Endodermal cell (in vitro differentiated cells): ENCODE measurements around the gene BTRC. TPM values are rescaled to one million over a fixed set of nuclear protein-coding genes. Genes with fewer than 3 reads are reported as not detected.

Source experiments
- DNase-seq: peaks from one replicate; pipeline ENCODE4 v3.0.0-alpha.2; 2017
- H3K27ac ChIP-seq: 2 replicates; pipeline ENCODE4 v1.5.1; 2013; ENCODE audit warnings: mild to moderate bottlenecking, low read depth, low read length, moderate library complexity
- H3K27me3 ChIP-seq: 2 replicates; pipeline ENCODE4 v1.6.1; 2013; ENCODE audit warnings: mild to moderate bottlenecking, low read length, moderate library complexity; ENCODE audit not compliant: insufficient read depth, control insufficient read depth, poor library complexity, severe bottlenecking
- H3K36me3 ChIP-seq: 2 replicates; pipeline ENCODE4 v1.7.0; 2013; ENCODE audit warnings: mild to moderate bottlenecking, low read length, moderate library complexity; ENCODE audit not compliant: control insufficient read depth, insufficient read depth
- H3K4me1 ChIP-seq: one replicate; pipeline ENCODE4 v1.7.0; 2013; ENCODE audit warnings: low read length; ENCODE audit not compliant: control insufficient read depth, insufficient read depth
- H3K4me3 ChIP-seq: 2 replicates; pipeline ENCODE4 v1.5.1; 2013; ENCODE audit warnings: mild to moderate bottlenecking, low read length, moderate library complexity
- H3K9ac ChIP-seq: 2 replicates; pipeline ENCODE4 v1.6.1; 2013; ENCODE audit warnings: mild to moderate bottlenecking, low read length, moderate library complexity; ENCODE audit not compliant: poor library complexity, severe bottlenecking; ENCODE audit errors: extremely low read depth
- H3K9me3 ChIP-seq: 2 replicates; pipeline ENCODE4 v1.6.1; 2013; ENCODE audit warnings: mild to moderate bottlenecking, low read length, moderate library complexity; ENCODE audit not compliant: control insufficient read depth
- H3K27ac Mint-ChIP-seq: 2 replicates; pipeline ENCODE4 v1.8.0; 2020; ENCODE audit warnings: mixed read lengths
- H3K27me3 Mint-ChIP-seq: 2 replicates; pipeline ENCODE4 v1.8.0; 2021; ENCODE audit warnings: mild to moderate bottlenecking, mixed read lengths; ENCODE audit not compliant: insufficient read depth
- H3K36me3 Mint-ChIP-seq: 2 replicates; pipeline ENCODE4 v1.8.0; 2020; ENCODE audit warnings: low read depth, mixed read lengths
- H3K4me1 Mint-ChIP-seq: 2 replicates; pipeline ENCODE4 v1.8.0; 2020; ENCODE audit warnings: mixed read lengths
- H3K4me3 Mint-ChIP-seq: 2 replicates; pipeline ENCODE4 v1.8.0; 2020; ENCODE audit warnings: mild to moderate bottlenecking, moderate library complexity, mixed read lengths
- H3K9me3 Mint-ChIP-seq: 2 replicates; pipeline ENCODE4 v1.8.0; 2020; ENCODE audit warnings: mild to moderate bottlenecking, mixed read lengths
- CTCF ChIP-seq: fragments of 200-600 bp; sonication (generic); conservative IDR thresholded peaks from 2 replicates; pipeline ENCODE4 v1.5.0; 2021; ENCODE audit warnings: antibody characterized with exemption, mild to moderate bottlenecking
- WGBS, 2 experiments: methylation state at CpG; one replicate each; pipeline versions ENCODE4 v1.1.5 to v1.1.7; 2013; ENCODE audit warnings: missing lambda C conversion rate in 2 of 2, mixed read lengths in 1 of 2; ENCODE audit not compliant: insufficient coverage in 1 of 2, insufficient read length in 1 of 2; 5-methylcytosine and 5-hydroxymethylcytosine counted together
- total RNA-seq, 2 donors: library from RNA; stranded (reverse); fragmentation: NEBNext Ultra II Directional in 1 of 2; extraction: Animal tissue kit (Norgen Biotek cat#: 25700) in 1 of 2; gene quantifications; 2 replicates in 1 of 2; 3 replicates in 1 of 2; pipeline ENCODE4 v1.2.1, GENCODE V29; 2021

The BTRC gene
- total RNA-seq, 2 donors from 2014 or later = 30.1 to 38.2 TPM

GRCh38 chr10:101569622-101570427 is 215.9 kb downstream of the BTRC start:
- H3K4me1 ChIP-seq = peaks cover 3% of the 10 kb centered on the region
- H3K27me3 ChIP-seq = peaks cover 69% of the 10 kb centered on the region
- Mint-ChIP-seq H3K4me3 (peak overlapping the region; percentile 60), H3K36me3 (no peaks in the 10 kb centered on the region), H3K27me3 (peaks cover 81% of the 10 kb centered on the region), H3K4me1 (peaks cover 9% of the 10 kb centered on the region), H3K9me3 (peaks cover 4% of the 10 kb centered on the region), H3K27ac (no peak overlapping the region)
- peak; percentile 96 for TF ChIP-seq CTCF
- 0 to 5% methylated on average over 1 to 53 of the region's 56 CpGs for WGBS, 2 experiments
- H3K9me3 ChIP-seq = no peaks in the 10 kb centered on the region
- H3K9ac ChIP-seq = peak overlapping the region; percentile 42
- H3K27ac ChIP-seq = no peak overlapping the region
- H3K36me3 ChIP-seq = no peaks in the 10 kb centered on the region
- peak; percentile 92 for DNase-seq
- H3K4me3 ChIP-seq = peak overlapping the region; percentile 82

- no peak overlapping the region for H3K27ac ChIP-seq
- peaks cover 3% of the 10 kb centered on the region for H3K4me1 ChIP-seq
- peaks cover 4% of the 10 kb centered on the region for H3K9me3 Mint-ChIP-seq
- peaks cover 69% of the 10 kb centered on the region for H3K27me3 ChIP-seq
- H3K27me3 Mint-ChIP-seq = peaks cover 72% of the 10 kb centered on the region
- no peak for DNase-seq
- no peak overlapping the region for H3K9ac ChIP-seq
- peak overlapping the region; percentile 60 for H3K4me3 Mint-ChIP-seq
- H3K4me3 ChIP-seq = peak overlapping the region; percentile 82
- no peaks in the 10 kb centered on the region for H3K36me3 ChIP-seq
- peak; percentile 13 for TF ChIP-seq CTCF
- H3K36me3 Mint-ChIP-seq = no peaks in the 10 kb centered on the region
- 32 to 86% methylated on average over 4 to 37 of the region's 37 CpGs for WGBS, 2 experiments
- H3K9me3 ChIP-seq = no peaks in the 10 kb centered on the region
- peaks cover 10% of the 10 kb centered on the region for H3K4me1 Mint-ChIP-seq
- no peak overlapping the region for H3K27ac Mint-ChIP-seq
Measured at GRCh38 chr10:101570428-101571270, 216.7 kb downstream of the BTRC start.

GRCh38 chr10:101571271-101571925 is 217.4 kb downstream of the BTRC start:
- Mint-ChIP-seq H3K4me3 (peak overlapping the region; percentile 60), H3K27ac (no peak overlapping the region), H3K27me3 (peaks cover 65% of the 10 kb centered on the region), H3K4me1 (peaks cover 15% of the 10 kb centered on the region), H3K9me3 (peaks cover 4% of the 10 kb centered on the region), H3K36me3 (peaks cover 3% of the 10 kb centered on the region)
- TF ChIP-seq CTCF = no peak
- Histone ChIP-seq H3K27ac (no peak overlapping the region), H3K4me1 (peaks cover 6% of the 10 kb centered on the region), H3K9ac (no peak overlapping the region), H3K36me3 (no peaks in the 10 kb centered on the region), H3K27me3 (peaks cover 62% of the 10 kb centered on the region), H3K9me3 (no peaks in the 10 kb centered on the region), H3K4me3 (no peak overlapping the region)
- WGBS, 2 experiments = 94 to 95% methylated on average over 4 to 8 of the region's 8 CpGs
- DNase-seq = no peak
